ENCODE data around the gene MOSMO.

DNA sequence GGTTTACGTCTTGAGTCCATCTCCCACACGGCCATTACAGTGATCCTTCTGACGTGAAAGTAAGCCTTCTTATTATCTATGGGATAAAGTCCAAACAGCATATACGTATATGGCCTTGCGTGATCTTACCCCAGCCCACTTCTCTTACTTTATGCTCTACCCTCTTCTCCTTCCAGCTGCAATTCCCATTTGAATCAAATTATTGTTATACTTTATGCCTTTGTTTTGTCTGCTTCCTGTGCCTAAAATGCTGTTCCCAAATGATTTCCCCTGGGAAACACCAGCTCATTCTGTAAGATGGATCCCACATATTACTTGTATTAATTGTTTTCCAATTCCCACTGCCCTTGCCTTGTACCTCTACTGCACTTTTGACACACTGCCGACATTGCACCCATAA lies 43.6 kb upstream of the MOSMO start:
- TF ChIP-seq, protein P1, sequence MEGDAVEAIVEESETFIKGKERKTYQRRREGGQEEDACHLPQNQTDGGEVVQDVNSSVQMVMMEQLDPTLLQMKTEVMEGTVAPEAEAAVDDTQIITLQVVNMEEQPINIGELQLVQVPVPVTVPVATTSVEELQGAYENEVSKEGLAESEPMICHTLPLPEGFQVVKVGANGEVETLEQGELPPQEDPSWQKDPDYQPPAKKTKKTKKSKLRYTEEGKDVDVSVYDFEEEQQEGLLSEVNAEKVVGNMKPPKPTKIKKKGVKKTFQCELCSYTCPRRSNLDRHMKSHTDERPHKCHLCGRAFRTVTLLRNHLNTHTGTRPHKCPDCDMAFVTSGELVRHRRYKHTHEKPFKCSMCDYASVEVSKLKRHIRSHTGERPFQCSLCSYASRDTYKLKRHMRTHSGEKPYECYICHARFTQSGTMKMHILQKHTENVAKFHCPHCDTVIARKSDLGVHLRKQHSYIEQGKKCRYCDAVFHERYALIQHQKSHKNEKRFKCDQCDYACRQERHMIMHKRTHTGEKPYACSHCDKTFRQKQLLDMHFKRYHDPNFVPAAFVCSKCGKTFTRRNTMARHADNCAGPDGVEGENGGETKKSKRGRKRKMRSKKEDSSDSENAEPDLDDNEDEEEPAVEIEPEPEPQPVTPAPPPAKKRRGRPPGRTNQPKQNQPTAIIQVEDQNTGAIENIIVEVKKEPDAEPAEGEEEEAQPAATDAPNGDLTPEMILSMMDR (IDR thresholded peaks at IDR 0.05 in 2 of 3, conservative IDR thresholded peaks at IDR 0.05 in 1 of 3; ENCODE audit: control insufficient read depth in 2 of 3, extremely low read depth in 1 of 3, insufficient read depth in 1 of 3, low read depth in 3 of 3, low read length in 3 of 3): no peak
- TF ChIP-seq GABPA (IDR thresholded peaks at IDR 0.05; ENCODE audit: low read depth) (no peak), SP1 (IDR thresholded peaks at IDR 0.05; ENCODE audit: low read depth, low read length) (no peak), EZH2 (IDR thresholded peaks at IDR 0.05; ENCODE audit: borderline replicate concordance, control insufficient read depth, low read depth, low read length) (no peak), RFX5 (IDR thresholded peaks at IDR 0.05; ENCODE audit: low read depth, low read length) (no peak), BACH1 (IDR thresholded peaks at IDR 0.05; ENCODE audit: borderline replicate concordance) (no peak), ZZZ3 (IDR thresholded peaks at IDR 0.05; ENCODE audit: control insufficient read depth, insufficient read length, low read depth) (no peak)
- TF ChIP-seq, protein P2, sequence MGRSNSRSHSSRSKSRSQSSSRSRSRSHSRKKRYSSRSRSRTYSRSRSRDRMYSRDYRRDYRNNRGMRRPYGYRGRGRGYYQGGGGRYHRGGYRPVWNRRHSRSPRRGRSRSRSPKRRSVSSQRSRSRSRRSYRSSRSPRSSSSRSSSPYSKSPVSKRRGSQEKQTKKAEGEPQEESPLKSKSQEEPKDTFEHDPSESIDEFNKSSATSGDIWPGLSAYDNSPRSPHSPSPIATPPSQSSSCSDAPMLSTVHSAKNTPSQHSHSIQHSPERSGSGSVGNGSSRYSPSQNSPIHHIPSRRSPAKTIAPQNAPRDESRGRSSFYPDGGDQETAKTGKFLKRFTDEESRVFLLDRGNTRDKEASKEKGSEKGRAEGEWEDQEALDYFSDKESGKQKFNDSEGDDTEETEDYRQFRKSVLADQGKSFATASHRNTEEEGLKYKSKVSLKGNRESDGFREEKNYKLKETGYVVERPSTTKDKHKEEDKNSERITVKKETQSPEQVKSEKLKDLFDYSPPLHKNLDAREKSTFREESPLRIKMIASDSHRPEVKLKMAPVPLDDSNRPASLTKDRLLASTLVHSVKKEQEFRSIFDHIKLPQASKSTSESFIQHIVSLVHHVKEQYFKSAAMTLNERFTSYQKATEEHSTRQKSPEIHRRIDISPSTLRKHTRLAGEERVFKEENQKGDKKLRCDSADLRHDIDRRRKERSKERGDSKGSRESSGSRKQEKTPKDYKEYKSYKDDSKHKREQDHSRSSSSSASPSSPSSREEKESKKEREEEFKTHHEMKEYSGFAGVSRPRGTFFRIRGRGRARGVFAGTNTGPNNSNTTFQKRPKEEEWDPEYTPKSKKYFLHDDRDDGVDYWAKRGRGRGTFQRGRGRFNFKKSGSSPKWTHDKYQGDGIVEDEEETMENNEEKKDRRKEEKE (IDR thresholded peaks at IDR 0.05): no peak
